ENCODE results near the gene GALC.

GALC gene

GRCh38 chr14:87955501-87955900 is 37.5 kb downstream of the GALC start:
- no peak for DNase-seq (ENCODE audit: low spot score)

DNA sequence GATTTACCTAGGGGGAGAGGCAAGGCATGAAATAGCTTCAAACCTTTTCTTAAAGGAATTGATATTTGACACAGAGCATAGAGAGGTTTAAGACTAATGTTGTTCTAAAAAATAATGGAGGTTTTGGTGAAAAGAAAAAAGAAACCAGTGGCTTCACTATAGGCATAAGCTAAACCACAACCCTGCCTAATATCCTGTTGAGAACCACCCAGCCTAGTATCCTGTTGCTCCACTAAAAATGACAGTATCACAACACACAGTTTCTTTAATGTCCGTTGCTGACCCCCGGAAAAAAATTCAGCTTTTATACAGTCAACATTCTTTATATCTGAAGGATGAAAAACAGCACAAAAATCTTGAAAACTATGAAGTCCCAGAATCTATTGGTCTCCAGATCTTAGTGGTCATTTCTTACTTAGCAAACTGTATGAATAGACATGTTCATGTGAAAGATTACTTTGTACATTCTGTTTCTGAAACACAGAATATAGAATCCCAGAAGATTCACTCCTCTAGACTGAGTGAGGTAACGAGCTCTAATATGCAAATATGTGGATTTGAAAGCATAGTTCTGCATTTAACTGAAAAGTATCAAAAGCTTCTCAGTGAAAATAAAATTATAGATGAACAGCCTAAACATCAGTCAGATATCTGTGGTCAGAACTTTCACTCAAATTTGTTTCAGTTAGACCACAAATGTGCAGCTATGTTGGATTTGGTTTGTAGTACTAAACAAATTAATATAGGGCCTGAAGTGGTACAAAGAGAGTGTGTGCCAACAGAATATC is 40.5 kb downstream of the GALC start:
- DNase-seq (ENCODE audit: low spot score): no peak

GRCh38 chr14:87944987-87945604 is 47.9 kb downstream of the GALC start:
- peak; percentile 13 for DNase-seq (ENCODE audit: low spot score)

DNA sequence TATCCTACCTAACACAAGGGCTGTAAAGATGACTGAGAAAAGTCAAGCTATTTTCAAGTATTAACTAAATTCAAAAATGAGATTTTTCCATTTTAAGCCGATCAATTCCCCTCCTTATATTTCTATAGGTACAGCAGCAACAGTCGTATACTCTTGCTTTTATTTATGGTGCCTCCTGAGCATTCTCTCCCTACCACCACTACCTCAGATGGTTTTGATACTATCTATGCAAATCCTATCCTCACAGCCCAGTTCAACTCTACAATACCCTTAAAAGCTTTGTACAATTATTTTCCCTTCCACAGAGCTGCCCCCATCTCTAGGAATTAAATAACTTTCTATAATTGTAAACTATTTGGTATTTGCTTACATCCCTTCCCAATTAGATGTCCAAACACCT is 52.1 kb downstream of the GALC start:
- no peak for DNase-seq (ENCODE audit: low spot score)

GRCh38 chr14:87940382-87940781 is 52.6 kb downstream of the GALC start:
- DNase-seq (ENCODE audit: low spot score): no peak

DNA sequence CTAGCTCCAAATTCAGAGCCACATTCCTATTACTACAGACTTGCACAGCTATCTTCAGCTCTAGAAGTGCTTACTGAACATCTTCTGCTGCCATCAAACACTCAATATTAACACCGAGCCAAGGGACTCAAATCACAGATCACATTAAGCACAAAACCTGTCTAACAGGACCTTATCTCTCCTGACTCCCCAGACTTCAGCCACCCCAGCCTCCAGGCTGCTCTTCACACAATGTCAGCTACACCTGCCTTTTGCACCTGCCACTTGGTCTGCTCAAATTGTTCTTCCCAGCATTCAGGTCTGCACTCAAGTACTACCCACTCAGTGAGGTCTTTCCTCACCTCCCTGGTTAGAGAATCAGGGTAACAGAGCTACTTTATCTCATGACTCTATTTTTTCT is 57.1 kb downstream of the GALC start:
- no peak for DNase-seq (ENCODE audit: low spot score)

- no peak for DNase-seq (ENCODE audit: low spot score)
These were observed 57.7 kb downstream of the GALC start for GRCh38 chr14:87935081-87935828.

- DNase-seq (ENCODE audit: low spot score): no peak
These were observed 58.8 kb downstream of the GALC start for GRCh38 chr14:87934185-87934584.

GRCh38 chr14:87916886-87917275 is 76.1 kb downstream of the GALC start:
- no peak for DNase-seq (ENCODE audit: low spot score)

GRCh38 chr14:87916103-87916885 is 76.7 kb downstream of the GALC start:
- DNase-seq (ENCODE audit: low spot score): no peak

- DNase-seq (ENCODE audit: low spot score): no peak
These were observed 84.4 kb downstream of the GALC start for GRCh38 chr14:87908550-87908949.

DNA sequence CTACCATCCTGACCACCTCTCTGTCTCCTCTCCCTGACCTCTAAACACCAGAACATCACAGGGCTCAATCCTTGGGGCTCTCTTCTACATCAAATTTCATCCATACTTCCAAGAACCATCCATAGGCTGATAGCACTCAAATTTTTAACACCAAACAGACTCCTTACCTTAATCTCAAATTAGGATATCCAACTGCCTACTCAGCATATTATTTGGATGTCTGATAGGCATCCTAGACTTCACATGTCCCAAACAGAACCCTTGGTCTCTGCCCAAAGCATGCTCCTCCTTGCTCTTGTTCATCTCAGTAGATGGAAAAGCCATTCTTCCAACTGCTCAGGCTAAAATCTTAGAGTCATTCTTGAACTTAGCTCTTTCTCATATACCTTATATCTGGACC is 91.3 kb downstream of the GALC start:
- DNase-seq (ENCODE audit: low spot score): no peak

DNA sequence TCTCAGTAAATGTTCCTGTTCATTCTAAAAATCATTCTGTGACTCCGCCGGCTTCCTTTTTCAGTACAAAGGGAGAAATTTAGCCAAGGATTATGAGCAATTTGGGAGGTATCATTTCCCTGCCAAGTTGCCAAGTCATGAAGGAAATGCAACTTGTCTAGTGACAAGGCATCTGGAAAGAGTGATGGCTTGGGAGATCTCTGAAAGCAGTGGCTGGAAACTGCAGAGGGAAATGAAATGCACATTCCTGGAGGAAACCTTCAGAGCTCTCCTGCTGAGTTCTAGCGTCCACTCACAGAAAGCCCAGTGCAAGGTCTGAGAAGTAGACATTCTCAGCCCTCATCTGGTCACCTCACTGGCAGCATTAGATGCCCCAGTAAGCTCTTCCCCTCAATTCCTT is 91.7 kb downstream of the GALC start:
- no peak for DNase-seq (ENCODE audit: low spot score)

DNA sequence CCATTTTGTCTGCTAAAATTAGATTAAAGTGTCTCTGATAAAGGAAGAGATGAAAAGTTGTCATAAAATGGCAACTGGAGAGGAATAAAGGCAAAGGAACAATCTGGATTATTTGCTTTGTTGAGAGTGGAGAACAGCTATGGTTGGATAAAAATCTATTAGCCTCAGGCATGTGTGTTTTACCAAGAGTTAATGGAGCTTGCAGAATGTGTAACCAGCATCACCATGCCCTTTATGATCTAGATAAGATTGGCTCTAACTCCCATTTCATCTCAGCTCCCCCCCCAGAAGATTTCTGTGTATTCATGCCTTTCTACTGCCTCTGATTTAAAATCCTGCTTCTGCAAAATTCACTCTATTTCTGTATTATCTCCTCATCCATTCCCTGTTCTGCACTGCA is 93.8 kb downstream of the GALC start:
- DNase-seq (ENCODE audit: low spot score): no peak

DNA sequence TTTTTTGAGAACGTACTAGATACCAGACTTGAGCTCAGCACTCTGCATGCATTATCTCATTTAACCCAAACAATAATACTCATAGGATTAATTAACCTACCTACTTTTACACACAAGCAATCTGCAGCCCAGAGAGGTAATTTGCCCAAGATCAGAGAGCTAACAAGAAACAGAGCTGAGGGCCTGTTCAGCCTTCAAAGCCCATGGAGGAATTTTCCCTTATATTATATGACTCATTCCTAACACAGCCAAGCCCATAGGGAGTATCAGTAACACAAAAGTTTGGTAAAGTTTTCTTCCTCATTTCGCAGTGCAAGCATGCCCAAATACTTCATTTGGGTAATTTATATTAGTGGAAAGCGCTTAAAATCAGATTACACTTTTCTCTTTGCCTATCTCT is 94.7 kb downstream of the GALC start:
- no peak for DNase-seq (ENCODE audit: low spot score)

GRCh38 chr14:87896393-87897380 is 96.3 kb downstream of the GALC start:
- peak; percentile 13 for DNase-seq (ENCODE audit: low spot score)

GRCh38 chr14:87894920-87895319 is 98.1 kb downstream of the GALC start:
- DNase-seq (ENCODE audit: low spot score): no peak

GRCh38 chr14:87892763-87893162 is 100.2 kb downstream of the GALC start:
- DNase-seq (ENCODE audit: low spot score): no peak

DNA sequence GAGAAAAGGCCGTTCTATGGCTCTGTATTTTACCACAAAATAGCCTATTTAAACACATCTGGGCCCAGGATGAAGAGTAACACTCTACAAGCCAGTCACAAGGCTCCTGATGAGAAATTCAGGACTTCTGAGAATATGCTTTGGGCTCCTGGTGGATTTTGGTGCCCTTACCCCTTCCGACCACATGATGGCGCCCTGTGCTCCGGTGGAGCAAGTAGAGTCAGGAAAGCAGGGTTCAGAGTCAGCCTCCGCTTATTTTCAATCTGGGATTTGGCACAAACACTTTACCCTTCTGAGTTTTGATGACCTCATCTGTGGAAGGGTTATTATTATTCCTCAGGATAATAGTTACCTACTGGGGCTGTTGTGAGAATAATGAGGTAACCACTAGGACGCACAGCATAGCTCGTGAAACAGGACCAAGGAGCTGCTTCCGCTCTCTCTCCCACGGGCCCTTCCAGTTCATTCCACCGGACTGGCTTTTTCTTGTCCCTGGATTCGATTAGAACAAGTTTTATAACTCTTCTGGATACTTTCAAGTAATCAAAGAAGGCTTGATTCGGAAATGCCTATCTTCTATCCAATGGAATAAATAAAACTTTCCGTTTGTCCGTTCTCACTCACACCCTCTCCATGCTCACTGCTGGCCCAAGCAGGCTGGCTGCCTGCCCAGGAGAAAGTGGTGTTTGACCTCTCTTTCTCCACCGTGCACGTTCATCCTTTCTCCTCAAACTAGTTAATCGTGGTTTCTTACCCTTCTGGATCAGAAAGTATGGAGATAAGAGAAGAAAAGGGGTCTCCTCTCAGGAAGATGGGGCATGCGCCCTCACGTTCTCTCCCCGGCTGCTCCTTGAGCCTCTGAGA is 104.6 kb downstream of the GALC start:
- peak; percentile 16 for DNase-seq (ENCODE audit: low spot score)

GRCh38 chr14:87883750-87884149 is 109.2 kb downstream of the GALC start:
- DNase-seq (ENCODE audit: low spot score): no peak

All from germinal center (tissue), 1 donor.